ENCODE measurements around the gene SLC35C1. TPM values are rescaled to one million over a fixed set of nuclear protein-coding genes. Genes with fewer than 3 reads are reported as not detected.

SLC35C1 gene
- total and polyA plus RNA-seq, 7 experiments from 2014 or later = 7.9 to 22.8 (median 13.9) TPM

Other genes with a start within 250 kb of the SLC35C1 start
- gene CHST1, start 139.5 kb upstream of the SLC35C1 start, total RNA-seq = not detected
- not detected for gene CHST1, start 139.5 kb upstream of the SLC35C1 start, polyA plus RNA-seq
- gene CRY2, start 42.3 kb downstream of the SLC35C1 start, total RNA-seq = 100 to 1,000 TPM in 2 of 5 experiments, 10 to 100 TPM in 3; 31.1 to 202 (median 66.9) TPM
- 10 to 100 TPM; 26.9 to 36.0 TPM for gene CRY2, start 42.3 kb downstream of the SLC35C1 start, polyA plus RNA-seq
- gene MAPK8IP1, start 80.5 kb downstream of the SLC35C1 start, total RNA-seq = 1 to 10 TPM in 2 of 5 experiments, under 1 TPM in 3; 0.65 to 7.0 (median 0.92) TPM
- not detected for gene MAPK8IP1, start 80.5 kb downstream of the SLC35C1 start, polyA plus RNA-seq
- 1 to 10 TPM; 3.4 to 8.2 (median 4.6) TPM for gene FREY1, start 102.1 kb downstream of the SLC35C1 start, total RNA-seq
- not detected for gene FREY1, start 102.1 kb downstream of the SLC35C1 start, polyA plus RNA-seq
- 10 to 100 TPM; 48.2 to 64.3 (median 58.1) TPM for gene PEX16, start 112.7 kb downstream of the SLC35C1 start, total RNA-seq
- gene PEX16, start 112.7 kb downstream of the SLC35C1 start, polyA plus RNA-seq = 10 to 100 TPM; 52.9 to 56.7 TPM
- gene LARGE2, start 117.5 kb downstream of the SLC35C1 start, total RNA-seq = 1 to 10 TPM in 4 of 5 experiments, not detected in 1; 1.2 to 4.8 (median 3.2) TPM
- under 1 TPM; 0.24 to 0.77 TPM for gene LARGE2, start 117.5 kb downstream of the SLC35C1 start, polyA plus RNA-seq

All from naive thymus-derived CD4-positive, alpha-beta T cell (primary cell).